Naive B cell (primary cell): Measurements from ENCODE around the gene C1QTNF4. TPM values are rescaled to one million over a fixed set of nuclear protein-coding genes. Genes with fewer than 3 reads are reported as not detected.

ENCODE experiments used
- ATAC-seq, 2 donors: fragments of 150-1000 bp; cut with Tn5 transposase; 2 replicates each; pipeline ENCODE4 v1.10.0; 2021; ENCODE audit warnings: low read depth in 2 of 2, mild to moderate bottlenecking in 2 of 2, moderate library complexity in 2 of 2
- DNase-seq: peaks from one replicate; pipeline ENCODE4 v3.0.0; 2022
- H3K27ac Mint-ChIP-seq, 6 donors: one replicate each; pipeline ENCODE4 v1.8.0; 2020 to 2022; ENCODE audit warnings: mild to moderate bottlenecking in 6 of 6, mixed read lengths in 6 of 6, moderate library complexity in 5 of 6, inconsistent platforms in 2 of 6
- H3K27me3 Mint-ChIP-seq, 3 donors: one replicate each; pipeline ENCODE4 v1.8.0; 2021 to 2022; ENCODE audit warnings: mixed read lengths in 3 of 3, mild to moderate bottlenecking in 1 of 3
- H3K36me3 Mint-ChIP-seq, 2 donors: one replicate each; pipeline ENCODE4 v1.8.0; 2020 to 2022; ENCODE audit warnings: mixed read lengths in 2 of 2, inconsistent platforms in 1 of 2, mild to moderate bottlenecking in 1 of 2
- H3K4me1 Mint-ChIP-seq, 3 donors: one replicate each; pipeline ENCODE4 v1.8.0; 2020 to 2022; ENCODE audit warnings: mixed read lengths in 3 of 3, inconsistent platforms in 1 of 3, mild to moderate bottlenecking in 1 of 3, moderate library complexity in 1 of 3
- H3K4me3 Mint-ChIP-seq, 8 donors: one replicate each; pipeline ENCODE4 v1.8.0; 2020 to 2022; ENCODE audit warnings: mild to moderate bottlenecking in 8 of 8, mixed read lengths in 8 of 8, moderate library complexity in 8 of 8, inconsistent platforms in 2 of 8
- H3K9me3 Mint-ChIP-seq, 7 donors: one replicate each; pipeline ENCODE4 v1.8.0; 2020 to 2022; ENCODE audit warnings: mixed read lengths in 7 of 7, mild to moderate bottlenecking in 5 of 7, inconsistent platforms in 2 of 7, moderate library complexity in 1 of 7
- polyA plus RNA-seq, 6 donors: library from polyadenylated mRNA; unstranded; fragments of 300-500 nt; fragmentation: Illumina TruSeq; gene quantifications; one replicate each; pipeline ENCODE4 v1.2.3, GENCODE V29; 2021; ENCODE audit warnings: low read depth in 6 of 6

The C1QTNF4 gene
- polyA plus RNA-seq, 6 donors from 2014 or later, result 0.91 TPM; not detected in 5

DNA sequence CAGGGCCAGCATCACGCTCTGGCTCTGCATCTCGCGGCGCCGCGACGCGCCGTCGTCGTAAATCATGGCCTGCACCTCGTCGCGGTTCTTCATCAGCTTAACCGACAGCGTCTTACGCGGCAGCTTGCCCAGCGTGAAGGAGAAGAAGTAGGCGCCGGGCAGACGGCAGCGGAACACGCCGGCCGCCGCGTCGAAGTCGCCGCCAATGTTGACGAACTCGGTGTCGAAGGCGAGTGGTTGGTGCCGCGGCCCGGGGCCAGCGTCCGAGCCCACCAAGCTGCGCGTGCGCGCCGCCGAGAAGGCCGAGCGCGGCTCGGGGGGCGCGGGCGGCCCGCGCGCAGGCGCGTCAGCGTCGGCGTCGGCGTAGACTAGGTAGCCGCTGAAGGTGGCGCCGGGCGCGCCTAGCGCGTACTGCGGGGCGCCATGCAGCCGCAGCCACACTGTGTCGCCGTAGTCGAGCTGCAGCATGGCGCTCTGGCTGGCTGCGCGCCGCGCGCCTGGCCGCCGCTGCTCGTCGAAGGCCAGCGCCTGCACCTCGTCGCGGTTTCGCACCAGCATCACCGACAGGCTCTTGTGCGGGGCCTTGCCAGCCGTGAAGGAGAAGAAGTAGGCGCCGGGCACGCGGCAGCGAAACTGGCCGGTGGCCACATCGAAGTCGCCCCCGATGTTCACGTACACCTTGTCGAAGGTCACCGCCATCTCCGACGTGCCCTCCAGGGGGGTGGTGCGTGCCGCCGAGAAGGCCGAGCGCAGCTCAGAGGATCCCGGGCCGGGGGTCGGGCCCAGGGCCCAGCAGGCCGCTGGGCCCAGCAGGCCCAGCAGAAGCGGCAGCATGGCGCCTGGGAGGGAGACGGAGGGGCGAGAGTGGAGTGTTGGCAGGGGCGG lies 4.0 kb downstream of the C1QTNF4 start:
- DNase-seq (no peak), ATAC-seq (no peak)
- Mint-ChIP-seq H3K4me1 (peaks cover 12 to 21% (median 19%) of the 10 kb centered on the region in 3 donors), H3K36me3 (no peaks in the 10 kb centered on the region), H3K9me3 (peaks cover 0 to 2% (median 0%) of the 10 kb centered on the region in 7 donors), H3K27ac (no peak overlapping the region), H3K4me3 (no peak overlapping the region), H3K27me3 (peaks cover 14 to 30% (median 22%) of the 10 kb centered on the region in 3 donors)

DNA sequence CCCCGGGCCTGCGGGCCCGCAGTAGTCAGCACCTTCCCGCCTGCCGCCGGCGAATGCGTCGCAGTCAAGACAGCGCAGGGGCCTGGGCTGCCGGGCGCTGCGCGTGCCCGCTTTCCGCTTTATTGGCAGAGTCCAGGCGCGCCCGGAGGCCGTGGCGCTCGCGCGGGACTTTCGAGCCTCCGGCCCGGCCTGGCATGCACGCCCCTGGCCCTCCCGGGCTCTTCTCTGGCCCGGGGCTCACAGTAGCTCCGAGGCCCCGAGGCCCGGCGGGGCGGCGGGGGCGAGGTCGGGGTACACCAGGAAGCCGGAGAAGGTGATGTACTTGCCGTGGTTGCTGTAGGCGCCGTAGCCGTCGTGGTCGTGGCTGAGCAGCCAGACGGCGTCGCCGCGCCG lies 4.6 kb downstream of the C1QTNF4 start:
- H3K27me3 Mint-ChIP-seq, result peaks cover 13 to 24% (median 16%) of the 10 kb centered on the region in 3 donors
- no peak overlapping the region for H3K4me3 Mint-ChIP-seq
- DNase-seq, result no peak
- peaks cover 0 to 2% (median 0%) of the 10 kb centered on the region in 7 donors for H3K9me3 Mint-ChIP-seq
- H3K4me1 Mint-ChIP-seq, result peaks cover 11 to 19% (median 19%) of the 10 kb centered on the region in 3 donors
- H3K27ac Mint-ChIP-seq, result no peak overlapping the region
- H3K36me3 Mint-ChIP-seq, result peaks cover under 1 to 2% of the 10 kb centered on the region in 2 donors
- ATAC-seq, result no peak

GRCh38 chr11:47589118-47589517 lies 5.1 kb downstream of the C1QTNF4 start:
- H3K4me1 Mint-ChIP-seq, result peaks cover 8 to 19% (median 15%) of the 10 kb centered on the region in 3 donors
- H3K27ac Mint-ChIP-seq, result peak overlapping the region in 1 of 6 donors; percentile 24
- H3K36me3 Mint-ChIP-seq, result peaks cover 5 to 6% of the 10 kb centered on the region in 2 donors
- H3K4me3 Mint-ChIP-seq, result no peak overlapping the region
- no peak for ATAC-seq
- peaks cover 11 to 19% (median 13%) of the 10 kb centered on the region in 3 donors for H3K27me3 Mint-ChIP-seq
- peaks cover 0 to 2% (median 0%) of the 10 kb centered on the region in 7 donors for H3K9me3 Mint-ChIP-seq
- no peak for DNase-seq

- Mint-ChIP-seq H3K36me3 (peaks cover 12 to 15% of the 10 kb centered on the region in 2 donors), H3K27me3 (peaks cover 0 to 11% (median 6%) of the 10 kb centered on the region in 3 donors), H3K4me3 (no peak overlapping the region), H3K9me3 (peaks cover 0 to 2% (median 0%) of the 10 kb centered on the region in 7 donors), H3K27ac (no peak overlapping the region), H3K4me1 (peaks cover 0 to 8% (median 5%) of the 10 kb centered on the region in 3 donors)
- no peak for DNase-seq
- ATAC-seq, result no peak
These were observed 6.4 kb downstream of the C1QTNF4 start for GRCh38 chr11:47587723-47588326.

- DNase-seq, result no peak
- Mint-ChIP-seq H3K4me1 (peaks cover 0 to 8% (median 5%) of the 10 kb centered on the region in 3 donors), H3K9me3 (peaks cover 0 to 2% (median 0%) of the 10 kb centered on the region in 7 donors), H3K27ac (peak overlapping the region in 2 of 6 donors; percentile 57 to 60), H3K36me3 (peaks cover 12 to 15% of the 10 kb centered on the region in 2 donors), H3K27me3 (peaks cover 0 to 5% (median 0%) of the 10 kb centered on the region in 3 donors), H3K4me3 (no peak overlapping the region)
- ATAC-seq, result no peak
These were observed 7.0 kb downstream of the C1QTNF4 start for GRCh38 chr11:47587039-47587716.

DNA sequence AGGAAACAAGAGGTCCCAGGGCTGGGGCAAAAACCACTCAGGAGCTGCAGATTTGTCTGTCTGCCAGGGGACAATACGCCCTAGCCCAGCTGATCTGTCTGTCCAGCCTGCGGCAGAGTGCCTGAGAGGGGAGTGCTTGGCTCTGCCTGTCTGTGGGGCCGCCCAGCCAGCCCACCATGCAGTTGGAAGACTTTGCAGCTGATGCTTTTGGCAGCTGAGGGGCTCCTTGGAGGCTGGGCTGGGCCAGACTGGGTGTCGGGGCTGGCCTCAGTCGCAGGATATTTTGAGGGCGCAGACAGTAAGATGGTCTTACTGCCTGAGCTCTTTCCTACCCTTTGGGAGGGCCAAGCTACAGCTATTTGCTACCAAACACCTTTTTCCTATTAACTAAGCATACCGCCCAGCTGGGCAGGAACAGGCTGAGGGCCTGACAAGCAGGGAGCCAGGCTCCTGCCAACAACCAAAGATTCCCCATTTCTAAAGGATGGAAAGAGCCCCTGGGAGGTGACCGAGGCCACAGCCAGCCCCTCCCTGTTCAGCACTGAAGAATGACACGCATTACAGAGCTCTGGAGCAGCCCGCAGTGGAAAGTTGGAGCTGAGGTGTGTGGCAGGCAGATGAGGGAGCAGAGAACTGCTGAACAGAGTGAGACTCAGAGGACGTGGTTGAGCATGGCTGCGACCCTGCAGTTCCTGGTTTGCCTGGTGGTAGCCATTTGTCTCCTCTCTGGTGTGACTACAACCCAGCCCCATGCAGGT lies 7.9 kb downstream of the C1QTNF4 start, which contains the start of gene FAM180B:
FAM180B (plus strand) TSS at position 581 of the 758 bp plus-strand sequence; CDS start at position 672, 91 bp downstream.
- Mint-ChIP-seq H3K9me3 (peaks cover 0 to 2% (median 0%) of the 10 kb centered on the region in 7 donors), H3K27me3 (no peaks in the 10 kb centered on the region), H3K4me3 (no peak within 1 kb of the TSS), H3K4me1 (peaks cover 0 to 12% (median 0%) of the 10 kb centered on the region in 3 donors), H3K27ac (peak within 1 kb of the TSS in 2 of 6 donors; percentile 60 to 74), H3K36me3 (peaks cover 12 to 15% of the 10 kb centered on the region in 2 donors)
- DNase-seq (no peak), ATAC-seq (no peak)

GRCh38 chr11:47583844-47584243 lies 10.4 kb downstream of the C1QTNF4 start:
- H3K27me3 Mint-ChIP-seq, result no peaks in the 10 kb centered on the region
- H3K36me3 Mint-ChIP-seq, result peaks cover 14 to 18% of the 10 kb centered on the region in 2 donors
- no peak overlapping the region for H3K27ac Mint-ChIP-seq
- DNase-seq, result no peak
- peaks cover 9 to 21% (median 16%) of the 10 kb centered on the region in 3 donors for H3K4me1 Mint-ChIP-seq
- H3K9me3 Mint-ChIP-seq, result no peaks in the 10 kb centered on the region
- H3K4me3 Mint-ChIP-seq, result peak overlapping the region in 2 of 8 donors; percentile 20 to 26
- no peak for ATAC-seq

GRCh38 chr11:47578524-47579494 lies 15.4 kb downstream of the C1QTNF4 start, which contains the start of the genes KBTBD4 and NDUFS3:
Gene KBTBD4 (minus strand): TSS chr11:47578970. CDS start chr11:47578951, 19 bp downstream.
Gene NDUFS3 (plus strand): TSS chr11:47579074. CDS start chr11:47579092, 18 bp downstream.
- ATAC-seq (peak; percentile 94 to 96), DNase-seq (peak; percentile 83)
- peaks cover 14 to 44% (median 21%) of the 10 kb centered on the region in 3 donors for H3K4me1 Mint-ChIP-seq
- no peaks in the 10 kb centered on the region for H3K27me3 Mint-ChIP-seq
- peak within 1 kb of the TSS; percentile 92 to 100 (median 100) for H3K4me3 Mint-ChIP-seq
- H3K36me3 Mint-ChIP-seq, result peaks cover 9 to 13% of the 10 kb centered on the region in 2 donors
- peak within 1 kb of the TSS; percentile 94 to 100 (median 98) for H3K27ac Mint-ChIP-seq
- H3K9me3 Mint-ChIP-seq, result no peaks in the 10 kb centered on the region

DNA sequence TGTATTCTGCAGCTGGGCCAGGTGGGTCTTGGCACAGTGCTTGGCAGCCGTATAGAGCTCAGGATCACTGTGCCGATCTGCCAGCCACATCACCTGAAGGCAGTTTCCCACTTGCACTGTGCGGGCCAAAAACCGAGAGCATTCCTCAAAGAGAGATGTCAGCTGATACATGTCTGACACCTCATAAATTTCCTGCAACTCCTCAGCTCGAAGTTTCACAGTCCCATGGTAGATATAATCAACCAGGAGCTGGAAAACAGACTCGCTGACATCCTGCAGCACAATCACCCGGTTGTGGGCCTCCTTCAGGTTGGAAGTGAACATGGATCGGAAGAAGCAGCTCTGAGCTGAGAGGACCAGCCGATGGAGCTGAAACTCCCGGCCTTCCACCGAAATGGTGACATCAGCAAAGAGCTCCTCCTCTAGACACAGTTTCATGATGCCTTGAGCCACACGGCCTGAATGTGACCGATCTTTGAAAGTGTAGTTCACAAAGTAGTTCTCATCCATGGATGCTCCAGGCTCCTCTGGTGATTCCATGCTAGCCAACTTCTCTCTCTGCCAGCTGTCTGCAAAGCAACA lies 16.7 kb downstream of the C1QTNF4 start:
- H3K27ac Mint-ChIP-seq, result peak overlapping the region in 5 of 6 donors; percentile 32 to 94 (median 59)
- ATAC-seq (no peak), DNase-seq (no peak)
- no peaks in the 10 kb centered on the region for H3K27me3 Mint-ChIP-seq
- H3K4me3 Mint-ChIP-seq, result peak overlapping the region; percentile 92 to 100 (median 100)
- H3K4me1 Mint-ChIP-seq, result peaks cover 23 to 53% (median 23%) of the 10 kb centered on the region in 3 donors
- H3K9me3 Mint-ChIP-seq, result no peaks in the 10 kb centered on the region
- H3K36me3 Mint-ChIP-seq, result peaks cover 7 to 10% of the 10 kb centered on the region in 2 donors

DNA sequence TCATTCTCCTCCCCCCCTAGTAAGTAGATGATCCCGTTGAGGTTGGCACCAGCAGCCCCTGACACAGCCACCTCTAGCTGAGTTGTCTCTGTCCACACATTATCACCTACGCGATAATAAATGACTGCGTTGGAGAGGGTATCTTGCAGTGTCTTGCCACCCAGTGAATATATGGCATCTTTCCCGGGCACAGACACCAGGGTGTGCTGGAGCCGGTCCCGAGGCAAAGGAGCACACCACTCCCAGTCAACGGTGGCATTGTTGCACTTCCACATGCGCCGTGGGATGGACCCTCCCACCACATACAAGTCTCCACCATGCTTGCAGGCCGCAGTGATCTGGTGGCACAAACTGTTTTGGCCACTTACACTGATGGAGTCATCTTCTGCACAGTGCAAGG lies 20.9 kb downstream of the C1QTNF4 start:
- Mint-ChIP-seq H3K27ac (no peak overlapping the region), H3K36me3 (peaks cover 0 to 6% of the 10 kb centered on the region in 2 donors), H3K4me3 (peak overlapping the region in 1 of 8 donors; percentile 30), H3K9me3 (no peaks in the 10 kb centered on the region), H3K4me1 (peaks cover 11 to 33% (median 21%) of the 10 kb centered on the region in 3 donors), H3K27me3 (no peaks in the 10 kb centered on the region)
- ATAC-seq, result no peak
- no peak for DNase-seq

DNA sequence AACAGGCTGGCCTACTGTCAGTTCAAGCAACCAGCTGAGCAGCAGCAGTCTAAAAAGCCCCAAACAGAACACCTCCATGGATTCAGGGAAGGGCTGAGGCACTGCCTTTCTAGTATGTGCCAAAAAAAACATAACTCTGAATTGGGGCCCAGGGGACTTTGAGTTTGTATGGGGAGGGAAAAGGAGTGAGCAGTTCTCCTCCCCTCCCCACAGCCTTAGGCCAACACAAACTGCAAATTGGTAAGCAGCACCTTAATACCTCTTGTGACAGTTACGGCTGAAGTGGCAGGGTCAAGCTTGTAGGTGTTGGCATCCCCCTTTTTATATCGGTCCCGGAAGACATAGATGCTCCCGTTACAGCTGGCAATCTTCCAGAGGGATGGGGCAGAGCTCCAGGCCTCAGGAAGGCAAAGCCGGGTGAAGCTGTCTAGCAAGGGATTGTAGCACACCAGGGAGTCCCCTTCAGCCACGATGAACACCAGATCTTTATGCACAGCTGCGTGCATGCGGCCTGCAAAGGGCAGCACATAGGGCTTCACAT lies 21.4 kb downstream of the C1QTNF4 start:
- no peaks in the 10 kb centered on the region for H3K9me3 Mint-ChIP-seq
- ATAC-seq, result no peak
- peaks cover 10 to 29% (median 21%) of the 10 kb centered on the region in 3 donors for H3K4me1 Mint-ChIP-seq
- H3K27ac Mint-ChIP-seq, result no peak overlapping the region
- H3K4me3 Mint-ChIP-seq, result peak overlapping the region in 1 of 8 donors; percentile 30
- H3K27me3 Mint-ChIP-seq, result no peaks in the 10 kb centered on the region
- peaks cover 0 to 6% of the 10 kb centered on the region in 2 donors for H3K36me3 Mint-ChIP-seq
- DNase-seq, result no peak
